Keratinocyte (primary cell): Measurements from ENCODE around the gene FAM53A. TPM values are rescaled to one million over a fixed set of nuclear protein-coding genes. Genes with fewer than 3 reads are reported as not detected.

Source experiments
- DNase-seq: peaks from one replicate; pipeline ENCODE4 v3.0.0-alpha.2; 2011; ENCODE audit warnings: low read depth, missing footprints, low spot score
- FAIRE-seq: peaks from 2 replicates; lab custom pipeline; 2011; peaks lifted over from hg19 to GRCh38; lab: Jason Lieb, UNC
- H2AFZ ChIP-seq: 2 replicates; pipeline ENCODE4 v1.6.0; 2012; ENCODE audit warnings: low read length, control low read depth, inconsistent platforms; ENCODE audit not compliant: control insufficient read depth
- H3K27ac ChIP-seq: 2 replicates; pipeline ENCODE4 v1.5.1; 2011; ENCODE audit warnings: low read length; ENCODE audit not compliant: control insufficient read depth, insufficient read depth
- H3K27me3 ChIP-seq: 3 replicates; pipeline ENCODE4 v1.6.0; 2011; ENCODE audit warnings: low read length; ENCODE audit not compliant: control insufficient read depth, insufficient read depth; ENCODE audit errors: extremely low read depth
- H3K36me3 ChIP-seq, 2 experiments: 2 replicates in 1 of 2; 3 replicates in 1 of 2; pipeline ENCODE4 v1.5.1; 2011; ENCODE audit warnings: low read length in 2 of 2, mild to moderate bottlenecking in 1 of 2; ENCODE audit not compliant: control insufficient read depth in 2 of 2, insufficient read depth in 2 of 2; ENCODE audit errors: extremely low read depth in 1 of 2
- H3K4me1 ChIP-seq: 3 replicates; pipeline ENCODE4 v1.5.1; 2011; ENCODE audit warnings: low read length; ENCODE audit not compliant: control insufficient read depth, insufficient read depth; ENCODE audit errors: extremely low read depth
- H3K4me2 ChIP-seq: 3 replicates; pipeline ENCODE4 v1.6.0; 2011; ENCODE audit warnings: low read depth, low read length; ENCODE audit not compliant: control insufficient read depth, insufficient read depth; ENCODE audit errors: extremely low read depth
- H3K4me3 ChIP-seq, 3 experiments: fragments of 200-600 bp in 1 of 3; sonication (generic) in 1 of 3; 2 replicates in 2 of 3; 3 replicates in 1 of 3; pipeline ENCODE4 v1.5.1; 2011 to 2016; ENCODE audit warnings: low read length in 3 of 3, mild to moderate bottlenecking in 3 of 3, control low read depth in 2 of 3, inconsistent platforms in 1 of 3, low read depth in 1 of 3, mixed read lengths in 1 of 3, mixed run types in 1 of 3, moderate library complexity in 1 of 3; ENCODE audit not compliant: control insufficient read depth in 2 of 3, insufficient read depth in 2 of 3; ENCODE audit errors: extremely low read depth in 1 of 3
- H3K79me2 ChIP-seq: 2 replicates; pipeline ENCODE4 v1.6.0; 2012; ENCODE audit warnings: low read length; ENCODE audit not compliant: control insufficient read depth, insufficient read depth
- H3K9ac ChIP-seq: 3 replicates; pipeline ENCODE4 v1.6.0; 2011; ENCODE audit warnings: low read length; ENCODE audit not compliant: control insufficient read depth, insufficient read depth; ENCODE audit errors: extremely low read depth
- H3K9me1 ChIP-seq: 3 replicates; pipeline ENCODE4 v1.6.0; 2011; ENCODE audit warnings: low read length; ENCODE audit not compliant: control insufficient read depth, insufficient read depth; ENCODE audit errors: extremely low read depth
- H3K9me3 ChIP-seq: 2 replicates; pipeline ENCODE4 v1.5.1; 2012; ENCODE audit warnings: low read depth, low read length; ENCODE audit not compliant: control insufficient read depth
- H4K20me1 ChIP-seq: 3 replicates; pipeline ENCODE4 v1.6.0; 2011; ENCODE audit warnings: low read length; ENCODE audit not compliant: control insufficient read depth, insufficient read depth; ENCODE audit errors: extremely low read depth
- CTCF ChIP-seq, 3 experiments: IDR thresholded peaks in 1 of 3; conservative IDR thresholded peaks in 1 of 3; optimal IDR thresholded peaks in 1 of 3; 2 replicates in 2 of 3; 3 replicates in 1 of 3; pipeline versions ENCODE3 to v1.5.1; 2011; ENCODE audit warnings: low read length in 3 of 3, mild to moderate bottlenecking in 3 of 3, moderate library complexity in 2 of 3, control low read depth in 1 of 3, inconsistent platforms in 1 of 3; ENCODE audit not compliant: insufficient read depth in 2 of 3; ENCODE audit errors: extremely low read depth in 1 of 3
- EZH2 ChIP-seq: IDR thresholded peaks from one replicate; pipeline ENCODE4 v1.6.1; 2012; ENCODE audit warnings: inconsistent platforms, mild to moderate bottlenecking, low read length, moderate library complexity
- dilution Hi-C: fragments of 300-500 bp; cut with MboI; formaldehyde crosslinking; loops from one replicate; pipeline ENCODE4 v1.7.0; 2020; ENCODE audit warnings: low sequenced_read_pairs; ENCODE audit not compliant: extremely low pct_ligation_motif_present
- polyA plus RNA-seq, 5 experiments: library from polyadenylated mRNA; depleted of rRNA in 3 of 5; stranded (reverse) in 3 of 5; stranded (forward) in 1 of 5; unstranded in 1 of 5; fragments of >200 nt; gene quantifications; 1 replicate in 1 of 5; 2 replicates in 3 of 5; 3 replicates in 1 of 5; pipeline versions ENCODE4 v1.2.1 to v1.2.3, GENCODE V29; 2011 to 2012; ENCODE audit warnings: missing spikeins in 2 of 5, low read depth in 1 of 5, low replicate concordance in 1 of 5

Gene FAM53A
- polyA plus RNA-seq, 1 donor (not counting 4 experiments of a cell fraction or from before 2014, with no cell fraction given) = 0.50 TPM

- Histone ChIP-seq H3K4me2 (no peak overlapping the region), H3K9me3 (no peaks in the 10 kb centered on the region), H2AFZ (no peak overlapping the region), H3K4me3 (no peak overlapping the region), H3K27me3 (no peaks in the 10 kb centered on the region), H3K4me1 (no peaks in the 10 kb centered on the region), H3K79me2 (no peaks in the 10 kb centered on the region), H3K36me3 (no peaks in the 10 kb centered on the region), H3K9ac (no peak overlapping the region), H3K27ac (no peak overlapping the region), H3K9me1 (no peaks in the 10 kb centered on the region), H4K20me1 (no peaks in the 10 kb centered on the region)
- dilution Hi-C loops = no loop called here
- DNase-seq (no peak), FAIRE-seq (no peak)
- TF ChIP-seq CTCF (optimal IDR thresholded peaks at IDR 0.05 in 1 of 3, IDR thresholded peaks at IDR 0.05 in 1 of 3, conservative IDR thresholded peaks at IDR 0.05 in 1 of 3; ENCODE audit: extremely low read depth in 1 of 3, insufficient read depth in 2 of 3, low read length in 3 of 3) (no peak), EZH2 (no peak)
Observed at GRCh38 chr4:1676605-1677525, 7.2 kb downstream of the FAM53A start.

GRCh38 chr4:1675802-1676137 lies 8.3 kb downstream of the FAM53A start:
- H2AFZ ChIP-seq = no peak overlapping the region
- H3K9ac ChIP-seq = no peak overlapping the region
- DNase-seq = no peak
- dilution Hi-C loops = no loop called here
- TF ChIP-seq EZH2 (no peak), CTCF (optimal IDR thresholded peaks at IDR 0.05 in 1 of 3, IDR thresholded peaks at IDR 0.05 in 1 of 3, conservative IDR thresholded peaks at IDR 0.05 in 1 of 3; ENCODE audit: extremely low read depth in 1 of 3, insufficient read depth in 2 of 3, low read length in 3 of 3) (no peak)
- H3K4me2 ChIP-seq = no peak overlapping the region
- H4K20me1 ChIP-seq = no peaks in the 10 kb centered on the region
- no peaks in the 10 kb centered on the region for H3K9me1 ChIP-seq
- H3K79me2 ChIP-seq = no peaks in the 10 kb centered on the region
- H3K4me3 ChIP-seq = no peak overlapping the region
- no peak for FAIRE-seq
- no peaks in the 10 kb centered on the region for H3K27me3 ChIP-seq
- no peak overlapping the region for H3K27ac ChIP-seq
- no peaks in the 10 kb centered on the region for H3K36me3 ChIP-seq
- H3K9me3 ChIP-seq = no peaks in the 10 kb centered on the region
- no peaks in the 10 kb centered on the region for H3K4me1 ChIP-seq
